Keratinocyte (primary cell): ENCODE results near the gene SSH2. TPM values are rescaled to one million over a fixed set of nuclear protein-coding genes. Genes with fewer than 3 reads are reported as not detected.

Experiments
- DNase-seq: peaks from one replicate; pipeline ENCODE4 v3.0.0-alpha.2; 2011; ENCODE audit warnings: low read depth, missing footprints, low spot score
- FAIRE-seq: peaks from 2 replicates; lab custom pipeline; 2011; peaks lifted over from hg19 to GRCh38; lab: Jason Lieb, UNC
- H2AFZ ChIP-seq: 2 replicates; pipeline ENCODE4 v1.6.0; 2012; ENCODE audit warnings: low read length, control low read depth, inconsistent platforms; ENCODE audit not compliant: control insufficient read depth
- H3K27ac ChIP-seq: 2 replicates; pipeline ENCODE4 v1.5.1; 2011; ENCODE audit warnings: low read length; ENCODE audit not compliant: control insufficient read depth, insufficient read depth
- H3K27me3 ChIP-seq: 3 replicates; pipeline ENCODE4 v1.6.0; 2011; ENCODE audit warnings: low read length; ENCODE audit not compliant: control insufficient read depth, insufficient read depth; ENCODE audit errors: extremely low read depth
- H3K36me3 ChIP-seq, 2 experiments: 2 replicates in 1 of 2; 3 replicates in 1 of 2; pipeline ENCODE4 v1.5.1; 2011; ENCODE audit warnings: low read length in 2 of 2, mild to moderate bottlenecking in 1 of 2; ENCODE audit not compliant: control insufficient read depth in 2 of 2, insufficient read depth in 2 of 2; ENCODE audit errors: extremely low read depth in 1 of 2
- H3K4me1 ChIP-seq: 3 replicates; pipeline ENCODE4 v1.5.1; 2011; ENCODE audit warnings: low read length; ENCODE audit not compliant: control insufficient read depth, insufficient read depth; ENCODE audit errors: extremely low read depth
- H3K4me2 ChIP-seq: 3 replicates; pipeline ENCODE4 v1.6.0; 2011; ENCODE audit warnings: low read depth, low read length; ENCODE audit not compliant: control insufficient read depth, insufficient read depth; ENCODE audit errors: extremely low read depth
- H3K4me3 ChIP-seq, 3 experiments: fragments of 200-600 bp in 1 of 3; sonication (generic) in 1 of 3; 2 replicates in 2 of 3; 3 replicates in 1 of 3; pipeline ENCODE4 v1.5.1; 2011 to 2016; ENCODE audit warnings: low read length in 3 of 3, mild to moderate bottlenecking in 3 of 3, control low read depth in 2 of 3, inconsistent platforms in 1 of 3, low read depth in 1 of 3, mixed read lengths in 1 of 3, mixed run types in 1 of 3, moderate library complexity in 1 of 3; ENCODE audit not compliant: control insufficient read depth in 2 of 3, insufficient read depth in 2 of 3; ENCODE audit errors: extremely low read depth in 1 of 3
- H3K79me2 ChIP-seq: 2 replicates; pipeline ENCODE4 v1.6.0; 2012; ENCODE audit warnings: low read length; ENCODE audit not compliant: control insufficient read depth, insufficient read depth
- H3K9ac ChIP-seq: 3 replicates; pipeline ENCODE4 v1.6.0; 2011; ENCODE audit warnings: low read length; ENCODE audit not compliant: control insufficient read depth, insufficient read depth; ENCODE audit errors: extremely low read depth
- H3K9me1 ChIP-seq: 3 replicates; pipeline ENCODE4 v1.6.0; 2011; ENCODE audit warnings: low read length; ENCODE audit not compliant: control insufficient read depth, insufficient read depth; ENCODE audit errors: extremely low read depth
- H3K9me3 ChIP-seq: 2 replicates; pipeline ENCODE4 v1.5.1; 2012; ENCODE audit warnings: low read depth, low read length; ENCODE audit not compliant: control insufficient read depth
- H4K20me1 ChIP-seq: 3 replicates; pipeline ENCODE4 v1.6.0; 2011; ENCODE audit warnings: low read length; ENCODE audit not compliant: control insufficient read depth, insufficient read depth; ENCODE audit errors: extremely low read depth
- EZH2 ChIP-seq: IDR thresholded peaks from one replicate; pipeline ENCODE4 v1.6.1; 2012; ENCODE audit warnings: inconsistent platforms, mild to moderate bottlenecking, low read length, moderate library complexity
- dilution Hi-C: fragments of 300-500 bp; cut with MboI; formaldehyde crosslinking; loops from one replicate; pipeline ENCODE4 v1.7.0; 2020; ENCODE audit warnings: low sequenced_read_pairs; ENCODE audit not compliant: extremely low pct_ligation_motif_present
- polyA plus RNA-seq, 5 experiments: library from polyadenylated mRNA; depleted of rRNA in 3 of 5; stranded (reverse) in 3 of 5; stranded (forward) in 1 of 5; unstranded in 1 of 5; fragments of >200 nt; gene quantifications; 1 replicate in 1 of 5; 2 replicates in 3 of 5; 3 replicates in 1 of 5; pipeline versions ENCODE4 v1.2.1 to v1.2.3, GENCODE V29; 2011 to 2012; ENCODE audit warnings: missing spikeins in 2 of 5, low read depth in 1 of 5, low replicate concordance in 1 of 5
- TF ChIP-seq, protein P1 (sequence below), 3 experiments: IDR thresholded peaks in 1 of 3; conservative IDR thresholded peaks in 1 of 3; optimal IDR thresholded peaks in 1 of 3; 2 replicates in 2 of 3; 3 replicates in 1 of 3; pipeline versions ENCODE3 to v1.5.1; 2011; ENCODE audit warnings: low read length in 3 of 3, mild to moderate bottlenecking in 3 of 3, moderate library complexity in 2 of 3, control low read depth in 1 of 3, inconsistent platforms in 1 of 3; ENCODE audit not compliant: insufficient read depth in 2 of 3; ENCODE audit errors: extremely low read depth in 1 of 3

SSH2 gene
- polyA plus RNA-seq, 1 donor (not counting 4 experiments of a cell fraction or from before 2014, with no cell fraction given), result 13.9 TPM

DNA sequence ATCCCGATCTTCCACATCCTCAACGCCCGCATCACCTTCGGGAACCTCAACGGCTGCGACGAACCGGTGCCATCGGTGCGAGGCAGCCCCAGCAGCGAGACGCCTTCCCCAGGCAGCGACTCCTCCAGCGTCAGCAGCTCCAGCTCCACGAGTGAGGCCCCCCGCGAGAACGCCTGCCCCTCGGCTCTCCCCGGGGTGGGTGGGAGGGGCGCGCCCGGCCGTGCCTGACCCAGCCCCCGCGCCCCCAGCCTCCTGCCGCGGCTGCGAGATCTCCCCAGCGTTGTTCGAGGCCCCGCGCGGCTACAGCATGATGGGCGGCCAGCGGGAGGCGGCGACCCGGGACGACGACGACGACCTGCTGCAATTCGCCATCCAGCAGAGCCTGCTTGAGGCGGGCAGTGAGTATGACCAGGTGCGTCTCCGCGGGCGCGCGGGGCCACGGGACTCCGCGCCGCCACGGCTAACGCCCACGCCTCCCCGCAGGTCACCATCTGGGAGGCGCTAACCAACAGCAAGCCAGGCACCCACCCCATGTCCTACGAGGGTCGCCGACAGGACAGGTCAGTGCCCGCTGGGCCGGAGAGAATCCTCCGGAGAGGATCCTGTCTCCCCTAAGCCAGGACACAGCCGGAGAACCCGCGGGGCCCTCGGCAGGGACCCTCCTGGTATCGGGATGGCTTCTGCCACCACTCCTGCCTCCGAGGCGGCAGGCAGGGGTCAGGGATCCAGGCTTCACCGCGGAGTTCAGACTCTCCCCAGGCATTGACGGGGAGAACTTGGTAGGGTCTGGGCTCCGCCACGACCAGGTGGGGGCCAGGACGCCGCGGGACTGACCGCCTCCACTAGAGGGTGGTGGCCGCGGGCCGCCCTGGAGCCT lies 317.4 kb downstream of the SSH2 start:
- no peak overlapping the region for H3K9ac ChIP-seq
- no peak overlapping the region for H3K4me3 ChIP-seq
- H3K4me1 ChIP-seq, result peaks cover 37% of the 10 kb centered on the region
- FAIRE-seq (no peak), DNase-seq (no peak)
- H3K9me3 ChIP-seq, result no peaks in the 10 kb centered on the region
- dilution Hi-C loops, result no loop called here
- no peaks in the 10 kb centered on the region for H3K36me3 ChIP-seq
- no peaks in the 10 kb centered on the region for H4K20me1 ChIP-seq
- TF ChIP-seq, protein P1, sequence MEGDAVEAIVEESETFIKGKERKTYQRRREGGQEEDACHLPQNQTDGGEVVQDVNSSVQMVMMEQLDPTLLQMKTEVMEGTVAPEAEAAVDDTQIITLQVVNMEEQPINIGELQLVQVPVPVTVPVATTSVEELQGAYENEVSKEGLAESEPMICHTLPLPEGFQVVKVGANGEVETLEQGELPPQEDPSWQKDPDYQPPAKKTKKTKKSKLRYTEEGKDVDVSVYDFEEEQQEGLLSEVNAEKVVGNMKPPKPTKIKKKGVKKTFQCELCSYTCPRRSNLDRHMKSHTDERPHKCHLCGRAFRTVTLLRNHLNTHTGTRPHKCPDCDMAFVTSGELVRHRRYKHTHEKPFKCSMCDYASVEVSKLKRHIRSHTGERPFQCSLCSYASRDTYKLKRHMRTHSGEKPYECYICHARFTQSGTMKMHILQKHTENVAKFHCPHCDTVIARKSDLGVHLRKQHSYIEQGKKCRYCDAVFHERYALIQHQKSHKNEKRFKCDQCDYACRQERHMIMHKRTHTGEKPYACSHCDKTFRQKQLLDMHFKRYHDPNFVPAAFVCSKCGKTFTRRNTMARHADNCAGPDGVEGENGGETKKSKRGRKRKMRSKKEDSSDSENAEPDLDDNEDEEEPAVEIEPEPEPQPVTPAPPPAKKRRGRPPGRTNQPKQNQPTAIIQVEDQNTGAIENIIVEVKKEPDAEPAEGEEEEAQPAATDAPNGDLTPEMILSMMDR (optimal IDR thresholded peaks at IDR 0.05 in 1 of 3, IDR thresholded peaks at IDR 0.05 in 1 of 3, conservative IDR thresholded peaks at IDR 0.05 in 1 of 3; ENCODE audit: extremely low read depth in 1 of 3, insufficient read depth in 2 of 3, low read length in 3 of 3), result no peak
- TF ChIP-seq EZH2, result no peak
- H3K27ac ChIP-seq, result no peak overlapping the region
- no peak overlapping the region for H3K4me2 ChIP-seq
- no peaks in the 10 kb centered on the region for H3K9me1 ChIP-seq
- H3K79me2 ChIP-seq, result no peaks in the 10 kb centered on the region
- H3K27me3 ChIP-seq, result no peaks in the 10 kb centered on the region
- no peak overlapping the region for H2AFZ ChIP-seq

DNA sequence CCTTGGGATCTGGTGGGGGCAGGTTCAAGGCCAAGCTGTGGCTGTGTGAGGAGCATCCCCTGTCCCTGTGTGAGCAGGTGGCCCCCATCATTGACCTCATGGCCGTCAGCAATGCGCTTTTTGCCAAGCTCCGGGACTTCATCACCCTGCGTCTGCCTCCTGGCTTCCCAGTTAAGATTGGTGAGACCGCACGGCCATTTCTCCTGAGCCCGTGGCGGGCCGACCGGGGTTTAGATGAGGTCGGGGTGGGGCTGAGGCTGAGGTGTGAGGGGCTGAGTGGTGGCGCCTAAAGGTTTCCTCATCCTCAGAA lies 318.0 kb downstream of the SSH2 start:
- dilution Hi-C loops, result no loop called here
- Histone ChIP-seq H3K27ac (no peak overlapping the region), H3K79me2 (no peaks in the 10 kb centered on the region), H4K20me1 (no peaks in the 10 kb centered on the region), H3K4me3 (no peak overlapping the region), H3K9ac (no peak overlapping the region), H2AFZ (no peak overlapping the region), H3K9me3 (no peaks in the 10 kb centered on the region), H3K4me2 (no peak overlapping the region), H3K36me3 (no peaks in the 10 kb centered on the region), H3K9me1 (no peaks in the 10 kb centered on the region), H3K4me1 (peaks cover 31% of the 10 kb centered on the region), H3K27me3 (no peaks in the 10 kb centered on the region)
- FAIRE-seq (no peak), DNase-seq (no peak)
- TF ChIP-seq EZH2, result no peak
- TF ChIP-seq, protein P1 (optimal IDR thresholded peaks at IDR 0.05 in 1 of 3, IDR thresholded peaks at IDR 0.05 in 1 of 3, conservative IDR thresholded peaks at IDR 0.05 in 1 of 3; ENCODE audit: extremely low read depth in 1 of 3, insufficient read depth in 2 of 3, low read length in 3 of 3), result no peak
